C1 segment of cervical spinal cord (tissue), 14 donors: ENCODE results near the gene IQCE.
A peak's percentile ranks its signal among the peaks of the same experiment; 100 is the strongest.

Source experiments
- DNase-seq, 14 donors: peaks; one replicate each; lab custom pipeline; 2025; lab: John Stamatoyannopoulos, UW

IQCE gene

DNA sequence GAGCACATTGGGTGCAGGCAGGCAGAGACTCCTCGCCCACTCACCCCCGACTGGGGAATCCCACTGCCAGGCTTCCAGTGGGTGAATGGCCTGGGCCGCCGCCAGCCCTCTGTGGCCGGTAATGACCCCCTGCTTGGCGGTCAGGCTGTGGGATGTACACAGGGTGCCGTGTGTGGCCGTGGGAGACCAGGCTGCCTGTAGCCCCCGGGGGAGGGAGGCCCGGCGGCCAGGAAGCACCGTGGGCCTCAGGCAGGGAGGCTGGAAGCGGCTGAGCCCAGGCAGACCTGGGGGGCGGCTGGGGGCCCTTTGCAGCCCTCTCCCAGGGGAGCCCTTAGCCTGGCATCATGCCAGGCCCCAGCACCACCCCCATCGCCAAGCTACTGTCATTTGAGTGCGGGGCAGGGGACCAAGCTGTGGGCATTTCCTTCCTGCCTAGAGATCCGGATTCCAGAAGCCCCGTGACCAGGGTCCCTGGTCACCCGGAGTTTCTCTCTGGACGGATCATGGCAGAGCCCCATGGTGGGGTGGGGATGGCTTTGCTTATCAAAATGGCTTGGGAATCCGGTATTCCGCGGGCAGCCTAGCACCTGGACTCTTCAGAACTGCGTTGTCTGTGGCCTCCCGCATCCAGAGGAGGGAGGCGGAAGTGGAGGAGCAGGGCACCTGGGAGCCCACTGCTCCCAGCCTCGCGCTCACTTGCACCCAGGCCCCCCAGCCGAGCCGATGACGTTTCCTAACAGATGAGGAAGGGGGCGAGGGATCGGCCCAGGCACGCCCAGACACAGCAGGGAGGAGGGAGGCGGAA lies 74.2 kb downstream of the IQCE start:
- DNase-seq: peak in 7 of 14 donors; percentile 47 to 71 (median 65)

GRCh38 chr7:2633538-2634266 lies 74.9 kb downstream of the IQCE start:
- DNase-seq: peak in 9 of 14 donors; percentile 31 to 83 (median 50)

- DNase-seq: no peak
Measured at GRCh38 chr7:2634267-2635145, 75.7 kb downstream of the IQCE start.

GRCh38 chr7:2635148-2635668 lies 76.4 kb downstream of the IQCE start:
- no peak for DNase-seq

DNA sequence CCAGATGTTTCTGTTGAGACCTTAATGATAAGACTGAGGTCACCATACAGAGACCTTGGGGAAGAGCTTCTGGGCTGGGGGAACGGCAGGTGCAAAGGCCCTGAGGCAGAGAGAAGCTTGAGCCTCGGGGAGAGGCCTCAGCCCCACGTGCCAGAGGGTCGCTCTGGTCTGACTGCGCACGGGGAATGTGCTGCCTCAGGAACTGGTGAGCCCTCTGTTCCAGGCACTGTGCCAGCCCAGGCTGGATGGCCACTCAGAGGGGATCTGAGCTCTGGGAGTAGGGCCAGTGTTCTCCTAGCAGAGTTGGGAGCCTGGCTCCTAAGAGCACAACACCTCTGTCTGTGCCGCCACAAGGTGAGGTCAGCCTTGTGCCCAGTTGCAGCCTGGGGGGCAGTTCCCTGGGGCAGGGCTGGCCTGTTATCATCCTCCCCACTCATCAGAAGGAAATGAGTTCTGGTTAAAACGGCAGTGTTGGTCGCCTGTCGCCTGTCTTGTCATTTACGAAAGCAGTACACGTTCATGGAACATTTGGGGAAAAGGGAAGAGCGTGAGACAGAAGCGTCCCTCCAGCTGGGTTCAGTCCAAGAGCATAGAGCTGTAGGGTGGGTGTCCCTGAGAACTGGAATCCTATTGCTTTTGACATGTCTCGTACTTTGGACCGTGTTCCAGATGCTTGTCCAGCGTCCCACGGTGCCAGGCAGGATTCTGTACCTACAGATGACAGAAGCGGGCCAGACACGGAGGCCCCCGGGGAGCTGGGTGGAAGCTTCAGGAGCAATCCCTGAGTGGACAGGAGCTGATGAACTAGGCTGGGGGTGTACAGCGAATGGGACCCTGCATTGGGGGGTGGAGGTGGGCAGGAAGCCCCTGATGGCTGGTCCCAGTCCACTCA lies 77.3 kb downstream of the IQCE start:
- peak in 5 of 14 donors; percentile 11 to 47 (median 32) for DNase-seq

- no peak for DNase-seq
Measured at GRCh38 chr7:2637066-2637471, 78.3 kb downstream of the IQCE start.

DNA sequence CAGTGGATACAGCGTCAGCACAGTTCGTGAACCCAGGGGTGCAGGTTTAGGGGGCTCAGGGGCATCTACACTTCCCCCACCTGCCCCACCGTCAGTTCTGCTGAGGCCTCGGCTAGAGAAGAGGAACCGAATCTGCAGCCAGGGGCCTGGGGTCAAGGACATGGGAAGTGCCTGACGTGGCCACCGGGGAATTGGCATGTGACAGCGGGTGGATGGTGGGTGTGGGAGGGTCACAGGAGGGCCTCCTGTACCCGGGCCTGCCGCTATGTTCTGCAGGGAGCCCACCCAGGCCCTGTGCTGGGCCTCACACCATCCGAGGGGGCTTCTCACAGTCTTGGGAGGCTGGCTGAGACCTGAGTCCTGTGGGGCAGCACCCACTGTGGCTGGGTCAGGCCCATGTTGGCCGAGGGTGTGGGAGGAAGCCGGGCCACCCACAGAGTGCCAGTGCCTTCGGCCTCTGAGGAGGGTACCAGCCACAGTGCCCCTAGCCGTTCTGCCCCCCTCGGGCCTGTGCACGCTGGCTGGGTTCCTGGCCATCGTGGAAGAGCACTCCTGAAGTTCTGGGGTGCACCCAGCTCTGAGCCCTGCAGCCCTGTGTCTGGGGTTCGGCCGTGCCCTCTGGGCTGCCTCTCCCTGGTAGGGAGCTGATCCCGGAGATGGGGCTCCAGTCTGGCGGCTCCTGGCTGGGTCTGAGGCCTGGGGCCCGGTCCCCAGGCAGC lies 78.9 kb downstream of the IQCE start:
- DNase-seq: peak in 10 of 14 donors; percentile 17 to 74 (median 54)

GRCh38 chr7:2638224-2638991 lies 79.6 kb downstream of the IQCE start:
- peak in 2 of 14 donors; percentile 40 to 50 for DNase-seq

GRCh38 chr7:2639181-2639681 lies 80.5 kb downstream of the IQCE start:
- peak in 5 of 14 donors; percentile 23 to 66 (median 38) for DNase-seq

- peak in 1 of 14 donors; percentile 47 for DNase-seq
Measured at GRCh38 chr7:2639695-2640481, 81.1 kb downstream of the IQCE start.

DNA sequence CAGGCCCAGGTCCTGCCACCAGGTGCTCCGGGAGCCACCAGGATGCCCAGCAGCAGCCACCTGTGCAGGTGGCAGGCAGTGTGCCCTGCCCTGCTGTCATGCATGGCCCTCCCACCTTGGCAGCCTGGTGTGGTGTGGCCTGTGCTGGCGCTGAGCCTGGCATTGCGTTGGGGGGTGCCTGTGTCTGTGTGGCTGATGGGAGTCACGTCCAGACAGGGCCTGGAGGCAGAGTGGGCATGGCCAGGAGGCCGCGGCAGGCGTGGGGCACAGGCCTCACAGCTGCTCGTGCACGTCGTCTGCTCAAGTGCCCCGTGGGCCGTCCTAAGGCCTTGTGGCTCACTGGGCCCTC lies 81.7 kb downstream of the IQCE start:
- peak in 1 of 14 donors; percentile 69 for DNase-seq

GRCh38 chr7:2640846-2641316 lies 82.1 kb downstream of the IQCE start:
- DNase-seq: no peak

DNA sequence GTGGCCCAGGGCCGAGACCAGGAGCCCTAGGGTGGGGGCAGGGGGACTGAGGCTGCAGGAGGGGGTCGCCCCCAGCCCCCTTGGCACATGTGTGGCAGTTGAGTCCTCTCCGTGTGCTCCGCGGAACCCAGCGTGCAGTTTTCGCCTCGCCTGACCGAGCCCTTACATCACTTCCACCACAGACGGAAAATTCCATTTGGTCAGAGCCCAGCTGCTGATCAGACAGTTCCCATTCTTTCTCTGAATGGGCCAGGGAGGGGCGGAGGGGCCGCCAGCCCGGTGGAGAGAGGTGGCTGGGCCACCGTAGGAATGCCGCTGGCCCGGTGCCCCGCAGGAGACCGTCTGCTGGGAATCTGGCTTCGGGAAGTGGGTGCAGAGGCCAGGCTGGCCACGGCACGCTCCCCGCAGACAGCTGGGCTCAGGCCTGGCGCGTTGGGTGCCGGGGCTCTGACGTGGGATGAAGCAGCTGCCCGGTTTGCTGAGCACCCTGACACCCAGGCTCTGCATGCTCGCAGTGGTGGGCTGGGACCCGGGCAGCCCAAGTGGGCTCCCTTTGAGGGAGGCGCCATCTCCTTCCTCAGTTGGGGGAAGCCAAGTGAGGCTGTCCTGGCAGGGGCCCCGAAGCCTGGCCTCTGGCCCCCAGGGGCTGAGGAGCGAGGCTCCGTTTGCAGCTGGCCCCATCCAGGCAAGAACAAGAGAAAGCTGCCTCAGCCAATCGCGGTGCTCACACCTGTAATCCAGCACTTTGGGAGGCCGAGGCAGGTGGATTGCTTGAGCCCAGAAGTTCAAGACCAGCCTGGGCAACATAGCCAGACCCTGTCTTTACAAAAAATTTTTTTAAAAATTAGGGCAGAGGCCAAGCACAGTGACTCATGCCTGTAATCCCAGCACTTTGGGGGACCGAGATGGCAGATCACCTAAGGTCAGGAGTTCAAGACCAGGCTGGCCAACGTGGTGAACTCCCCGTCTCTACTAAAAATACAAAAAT lies 82.9 kb downstream of the IQCE start:
- peak in 13 of 14 donors; percentile 39 to 85 (median 75) for DNase-seq

DNA sequence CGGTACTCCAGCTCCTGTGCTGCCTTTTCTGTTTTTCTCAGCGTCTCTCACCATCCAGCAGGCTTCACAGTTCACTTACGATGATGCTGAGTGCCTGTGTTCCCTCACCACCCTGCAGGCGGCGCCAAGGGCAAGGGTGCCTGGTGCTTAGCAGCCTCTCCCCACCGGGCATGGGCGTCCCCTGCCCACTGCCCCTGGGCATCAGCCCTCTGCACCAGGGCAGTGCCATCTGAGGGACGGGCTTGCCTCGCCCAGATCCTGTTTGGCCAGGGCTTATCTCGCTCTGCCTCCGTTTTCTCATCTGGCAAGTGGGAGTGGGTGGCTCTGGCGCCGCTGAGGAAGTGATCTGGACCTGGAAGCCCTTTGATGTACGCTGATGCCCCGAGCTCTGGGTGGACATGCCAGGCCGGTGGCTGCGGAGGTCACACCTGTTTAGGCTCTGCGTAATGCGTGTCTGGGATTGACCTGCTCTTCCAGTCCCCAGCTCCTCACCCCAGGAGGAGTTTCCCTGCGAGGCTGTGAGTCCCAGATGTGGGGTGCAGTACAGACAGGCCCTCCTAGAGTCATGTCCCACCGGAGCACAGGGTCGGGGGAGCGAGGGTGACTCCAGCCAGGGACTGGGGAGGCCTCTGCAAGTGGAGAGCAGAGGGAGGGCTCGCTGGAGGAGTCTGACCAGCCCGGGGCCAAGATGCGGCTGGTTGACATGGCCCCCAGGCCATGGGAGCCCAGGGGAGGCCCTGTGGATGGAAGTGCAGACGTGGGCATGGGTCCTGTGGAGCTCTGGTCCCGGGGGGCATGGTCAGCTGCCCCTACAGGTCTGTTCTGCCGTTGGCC lies 84.8 kb downstream of the IQCE start:
- DNase-seq: no peak

- DNase-seq: no peak
Measured at GRCh38 chr7:2644220-2644561, 85.4 kb downstream of the IQCE start.
